Muscle of leg (tissue), 11 donors: Measurements from ENCODE around the gene COL20A1. TPM values are rescaled to one million over a fixed set of nuclear protein-coding genes. Genes with fewer than 3 reads are reported as not detected.

Source experiments
- DNase-seq: peaks from one replicate; pipeline ENCODE4 v3.0.0; 2013
- H3K27ac ChIP-seq: one replicate; pipeline ENCODE4 v1.5.1; 2013; ENCODE audit warnings: mild to moderate bottlenecking, low read length, control low read depth
- H3K27me3 ChIP-seq: one replicate; pipeline ENCODE4 v1.6.1; 2013; ENCODE audit warnings: low read length; ENCODE audit not compliant: control insufficient read depth, insufficient read depth
- H3K36me3 ChIP-seq: one replicate; pipeline ENCODE4 v1.6.1; 2013; ENCODE audit warnings: low read length; ENCODE audit not compliant: control insufficient read depth, insufficient read depth
- H3K4me1 ChIP-seq: one replicate; pipeline ENCODE4 v1.6.1; 2013; ENCODE audit warnings: low read length; ENCODE audit not compliant: control insufficient read depth, insufficient read depth
- H3K4me3 ChIP-seq: one replicate; pipeline ENCODE4 v1.5.1; 2013; ENCODE audit warnings: low read length, control low read depth
- H3K9me3 ChIP-seq: replicated peaks from 2 replicates; pipeline ENCODE4 v1.6.1; 2013; ENCODE audit warnings: low read depth, low read length; ENCODE audit not compliant: control insufficient read depth
- WGBS: methylation state at CpG from one replicate; pipeline ENCODE4 v1.1.5; 2013; ENCODE audit warnings: missing lambda C conversion rate; ENCODE audit not compliant: insufficient coverage; 5-methylcytosine and 5-hydroxymethylcytosine counted together
- polyA plus RNA-seq, 8 donors: library from polyadenylated mRNA; unstranded; fragments of 120-200 nt; gene quantifications; one replicate each; pipeline versions ENCODE4 v1.2.1 to v1.2.3, GENCODE V29; 2013; ENCODE audit warnings: inconsistent platforms in 1 of 8, low replicate concordance in 1 of 8; ENCODE audit not compliant: insufficient read length in 8 of 8, insufficient read depth in 1 of 8
- total RNA-seq: library from RNA; stranded (reverse); fragments of 120-200 nt; gene quantifications from one replicate; pipeline ENCODE4 v1.2.4, GENCODE V29; 2013

Gene COL20A1
- total and polyA plus RNA-seq, 9 donors = 4.6 to 15.2 (median 9.3) TPM

DNA sequence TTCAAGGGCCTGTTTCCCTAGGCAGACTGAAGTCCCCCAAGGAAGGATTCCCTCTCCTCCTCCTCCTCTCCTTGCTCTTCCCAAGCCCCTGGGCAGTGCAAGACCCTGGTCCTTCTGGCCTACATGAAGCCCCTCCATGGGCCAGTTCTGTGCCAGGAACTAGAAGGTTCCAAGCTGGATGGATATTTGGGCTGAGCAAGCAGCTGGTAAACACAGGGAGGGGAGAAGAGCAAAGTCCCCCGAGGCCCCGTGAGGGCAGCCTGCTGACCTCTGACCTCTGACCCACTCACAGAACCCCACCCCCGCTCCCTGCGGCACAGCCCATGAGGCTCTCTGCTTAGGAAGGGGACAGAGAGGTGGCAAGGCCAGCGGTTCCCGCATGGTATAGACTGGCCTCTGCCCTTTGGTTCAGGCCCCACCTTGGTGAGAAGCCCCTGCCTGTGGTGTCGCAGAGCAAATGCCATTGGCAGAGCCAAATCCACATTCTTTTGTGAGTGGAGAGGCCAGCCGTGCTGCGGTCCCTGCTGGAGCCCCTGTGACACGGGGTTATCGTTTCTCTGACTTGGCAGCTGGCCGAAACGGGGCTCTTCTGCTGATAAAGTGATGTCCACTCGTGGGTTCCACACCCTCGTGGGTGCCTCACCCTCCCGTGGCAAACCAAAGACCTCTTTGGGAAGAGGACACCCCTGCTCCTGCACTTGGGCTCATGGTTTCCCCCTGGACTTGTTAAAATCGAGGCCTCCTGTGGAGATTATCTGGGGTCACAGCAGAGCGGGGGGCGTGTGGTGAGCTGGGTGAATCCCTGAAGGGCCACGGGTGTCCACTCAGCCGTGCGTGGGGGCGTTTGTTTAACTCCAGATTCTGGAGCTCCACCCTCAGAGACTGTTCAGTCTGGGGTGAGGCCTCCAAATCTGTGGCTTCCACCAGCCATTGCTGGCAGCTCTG, 70.3 kb downstream of the COL20A1 start:
- H3K4me3 ChIP-seq = no peak overlapping the region
- peaks cover 54% of the 10 kb centered on the region for H3K27me3 ChIP-seq
- H3K4me1 ChIP-seq = peaks cover 16% of the 10 kb centered on the region
- DNase-seq = no peak
- no peaks in the 10 kb centered on the region for H3K9me3 ChIP-seq
- H3K36me3 ChIP-seq = no peaks in the 10 kb centered on the region
- no peak overlapping the region for H3K27ac ChIP-seq
- WGBS = 63% methylated on average over 17 of the region's 23 CpGs

DNA sequence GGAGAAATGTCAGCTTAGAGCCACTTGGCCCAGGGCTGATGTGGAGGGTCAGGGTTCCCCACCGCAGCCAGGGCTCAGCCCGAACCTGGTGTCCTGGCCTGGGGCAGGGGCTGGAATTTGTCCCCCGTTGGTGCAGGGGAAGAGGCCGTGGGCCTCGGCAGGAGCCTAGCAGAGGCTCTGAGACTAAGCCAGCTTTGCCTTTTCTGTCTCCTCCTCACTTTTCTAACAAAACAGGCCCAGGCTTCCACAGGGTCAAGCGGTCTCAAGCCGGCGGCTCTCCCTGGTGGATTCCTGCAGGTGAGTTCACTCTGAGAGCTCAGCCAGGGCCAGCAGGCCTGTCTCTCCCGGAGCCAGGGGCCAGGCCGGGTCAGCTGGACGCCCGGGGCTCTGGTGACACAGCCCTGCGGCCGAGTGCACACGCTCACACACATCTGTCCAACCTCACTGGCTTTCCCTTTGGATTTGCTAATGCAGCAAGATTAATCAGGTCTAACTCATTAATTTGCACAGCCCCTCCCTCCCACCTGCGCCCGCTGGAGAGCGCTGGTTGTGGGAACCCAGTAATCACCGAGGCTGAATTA, 71.1 kb downstream of the COL20A1 start:
- no peak for DNase-seq
- H3K9me3 ChIP-seq = no peaks in the 10 kb centered on the region
- WGBS = 58% methylated on average over 17 of the region's 19 CpGs
- H3K4me1 ChIP-seq = peaks cover 19% of the 10 kb centered on the region
- no peak overlapping the region for H3K27ac ChIP-seq
- H3K4me3 ChIP-seq = no peak overlapping the region
- H3K27me3 ChIP-seq = peaks cover 54% of the 10 kb centered on the region
- no peaks in the 10 kb centered on the region for H3K36me3 ChIP-seq

DNA sequence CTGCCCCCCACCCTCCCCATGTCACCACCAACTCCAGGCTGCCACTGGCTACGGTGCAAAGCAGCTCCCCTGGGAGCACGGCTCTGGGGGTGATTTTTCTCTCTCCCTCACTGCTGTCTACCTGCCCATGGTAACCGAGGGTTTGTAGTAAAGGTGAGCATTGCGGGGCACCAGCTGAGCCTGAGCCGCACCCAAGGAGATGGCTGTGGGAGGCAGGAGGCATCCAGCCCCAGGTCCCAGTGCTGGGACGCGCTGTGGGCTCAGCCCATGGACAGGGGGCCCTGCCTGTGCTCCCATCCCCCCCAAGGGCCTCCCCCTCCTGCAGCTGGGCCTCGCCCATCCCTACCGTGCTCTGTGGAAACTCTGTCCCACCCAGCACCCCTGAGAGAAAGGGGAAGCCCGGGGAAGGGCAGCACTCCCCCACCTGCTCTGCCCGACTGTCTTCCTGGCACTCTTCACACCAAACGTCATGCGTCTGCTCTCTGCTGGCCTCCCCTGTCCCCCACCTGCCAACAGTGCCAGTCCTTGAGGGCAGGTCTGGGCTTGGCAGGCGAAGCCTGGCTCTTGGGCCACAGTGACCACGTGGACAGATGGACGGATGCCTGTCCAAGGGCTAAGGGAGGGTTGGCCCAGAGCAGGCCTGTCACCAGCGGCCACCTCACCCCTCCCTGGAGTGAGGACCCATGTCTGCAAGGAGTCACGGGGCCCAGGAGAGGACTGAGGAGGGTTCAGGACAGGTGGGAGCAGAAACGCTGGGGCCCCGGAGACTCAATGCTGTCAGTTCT, 72.0 kb downstream of the COL20A1 start:
- Histone ChIP-seq H3K27me3 (peaks cover 47% of the 10 kb centered on the region), H3K4me3 (no peak overlapping the region), H3K27ac (no peak overlapping the region), H3K36me3 (no peaks in the 10 kb centered on the region), H3K9me3 (no peaks in the 10 kb centered on the region), H3K4me1 (peaks cover 19% of the 10 kb centered on the region)
- DNase-seq = no peak
- WGBS = 77% methylated on average over 11 of the region's 20 CpGs

DNA sequence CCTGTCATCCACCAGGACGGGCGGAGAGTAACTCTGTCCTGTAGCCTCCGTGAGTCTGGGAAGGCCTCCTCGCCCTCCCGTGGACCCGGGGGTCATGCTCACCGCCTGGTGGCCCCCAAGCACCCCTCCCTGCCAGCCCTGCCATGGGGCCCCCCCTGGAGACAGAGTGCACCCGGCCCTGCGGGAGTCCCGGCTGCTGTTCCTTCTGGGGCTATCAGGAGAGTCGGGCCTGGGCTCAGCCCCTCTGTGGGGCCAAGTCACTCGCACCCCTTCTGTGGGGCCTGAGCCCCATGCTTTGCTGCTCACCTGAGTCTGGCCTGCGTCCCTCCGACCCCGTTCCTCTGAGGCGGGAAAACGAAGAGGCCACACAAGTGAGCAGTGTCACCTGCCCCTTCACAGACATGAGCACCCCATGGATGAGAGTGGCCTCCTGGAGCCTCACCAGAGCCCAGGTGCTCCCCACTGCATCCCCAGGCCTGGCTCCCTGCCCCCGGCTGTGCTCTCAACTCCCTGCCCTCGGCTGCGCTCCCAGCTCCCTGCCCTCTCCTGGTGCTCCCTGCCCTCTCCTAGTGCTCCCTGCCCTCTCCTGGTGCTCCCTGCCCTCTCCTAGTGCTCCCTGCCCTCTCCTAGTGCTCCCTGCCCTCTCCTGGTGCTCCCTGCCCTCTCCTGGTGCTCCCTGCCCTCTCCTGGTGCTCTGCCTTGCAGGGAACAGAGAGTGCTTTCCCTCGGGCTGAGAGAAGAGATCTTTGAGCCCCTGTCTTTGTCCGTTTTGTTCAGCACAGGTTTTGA, 72.8 kb downstream of the COL20A1 start:
- WGBS = 81% methylated on average over 17 of the region's 22 CpGs
- H3K27me3 ChIP-seq = peaks cover 42% of the 10 kb centered on the region
- H3K4me1 ChIP-seq = peaks cover 15% of the 10 kb centered on the region

DNA sequence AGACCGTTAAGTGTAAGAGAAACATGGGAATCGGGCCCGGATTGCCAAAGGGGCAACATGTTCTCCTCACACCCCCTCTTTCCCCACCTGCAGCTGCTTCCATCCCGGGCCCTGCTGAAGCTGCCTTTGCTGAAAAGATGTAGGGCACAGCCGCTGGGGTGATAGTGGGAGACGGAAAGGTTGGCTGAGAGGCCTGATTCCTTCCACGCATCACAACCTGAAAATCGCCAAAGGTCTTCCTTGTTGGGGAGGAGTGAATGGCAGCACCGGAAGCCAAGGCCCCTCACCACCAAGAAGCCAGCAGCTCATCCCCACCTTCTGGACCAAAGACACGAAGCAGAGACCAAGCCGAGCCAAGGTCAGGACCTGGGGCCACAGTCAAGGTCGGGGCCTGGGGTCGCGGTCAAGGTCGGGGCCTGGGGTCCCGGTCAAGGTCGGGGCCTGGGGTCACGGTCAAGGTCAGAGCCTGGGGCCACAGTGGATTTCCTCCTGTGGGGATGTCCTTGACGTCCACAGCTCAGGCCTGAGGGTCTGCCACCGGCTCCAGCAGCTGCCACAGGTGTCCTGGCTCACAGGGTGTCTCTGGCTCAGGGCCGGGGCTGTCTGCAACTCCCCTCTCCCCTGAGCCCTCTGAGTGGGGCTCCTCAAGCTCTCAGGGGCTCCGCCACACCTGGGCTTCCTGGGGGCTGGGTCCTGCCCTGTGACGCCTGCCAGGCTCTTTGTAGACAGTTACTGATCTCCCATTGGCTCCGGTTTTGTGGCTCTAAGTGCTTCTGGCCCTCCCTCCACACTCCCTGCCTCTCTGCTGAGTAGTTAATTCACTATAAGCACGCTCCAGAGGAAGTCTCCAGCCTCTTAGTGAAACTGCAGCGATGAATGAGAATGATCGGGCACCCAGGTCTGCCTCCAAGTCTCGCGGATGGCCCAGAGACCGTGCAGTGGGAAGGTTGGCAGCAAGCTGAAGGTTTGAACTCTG, 73.7 kb downstream of the COL20A1 start:
- no peak overlapping the region for H3K4me3 ChIP-seq
- H3K36me3 ChIP-seq = no peaks in the 10 kb centered on the region
- peaks cover 19% of the 10 kb centered on the region for H3K4me1 ChIP-seq
- peaks cover 44% of the 10 kb centered on the region for H3K27me3 ChIP-seq
- 55% methylated on average over 20 of the region's 30 CpGs for WGBS
- no peak overlapping the region for H3K27ac ChIP-seq
- DNase-seq = no peak
- H3K9me3 ChIP-seq = no peaks in the 10 kb centered on the region

More for the DNA sequence above, 72.8 kb downstream of the COL20A1 start:
- Histone ChIP-seq H3K9me3 (no peaks in the 10 kb centered on the region), H3K36me3 (no peaks in the 10 kb centered on the region), H3K4me3 (no peak overlapping the region), H3K27ac (no peak overlapping the region)
- no peak for DNase-seq

DNA sequence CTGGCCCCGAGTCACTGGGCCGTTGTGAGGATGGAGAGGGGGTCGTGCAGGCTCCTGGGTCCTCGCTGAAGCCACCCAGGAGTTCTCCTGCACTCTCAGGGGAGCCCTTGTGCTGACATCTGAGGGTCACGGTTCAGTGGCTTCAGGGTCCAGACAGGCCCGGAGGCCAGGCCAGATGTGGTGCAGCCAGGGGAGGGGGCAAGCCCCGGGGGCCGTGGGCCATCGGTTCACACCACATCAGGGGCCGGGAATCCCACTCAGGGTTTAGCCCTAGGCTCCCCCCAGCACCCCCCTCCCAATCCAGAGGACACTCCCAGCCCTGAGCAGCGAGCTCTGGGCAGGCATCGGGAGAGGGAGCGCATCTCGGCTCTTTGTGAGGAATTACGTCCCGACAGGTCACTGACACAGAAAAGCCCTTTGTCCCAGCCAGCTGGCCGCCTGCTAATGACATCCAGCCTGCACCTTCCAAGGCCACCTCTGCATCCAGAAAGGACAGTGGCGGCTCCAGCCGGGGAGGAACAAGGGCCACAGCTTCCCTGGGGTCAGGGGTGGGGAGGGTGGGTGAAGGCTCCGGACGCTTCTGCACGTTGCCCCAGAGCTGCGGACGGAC, 74.6 kb downstream of the COL20A1 start:
- H3K4me3 ChIP-seq = no peak overlapping the region
- peaks cover 17% of the 10 kb centered on the region for H3K4me1 ChIP-seq
- 45% methylated on average over 9 of the region's 24 CpGs for WGBS
- DNase-seq = no peak
- no peaks in the 10 kb centered on the region for H3K9me3 ChIP-seq
- H3K27me3 ChIP-seq = peaks cover 36% of the 10 kb centered on the region
- no peaks in the 10 kb centered on the region for H3K36me3 ChIP-seq
- H3K27ac ChIP-seq = no peak overlapping the region

DNA sequence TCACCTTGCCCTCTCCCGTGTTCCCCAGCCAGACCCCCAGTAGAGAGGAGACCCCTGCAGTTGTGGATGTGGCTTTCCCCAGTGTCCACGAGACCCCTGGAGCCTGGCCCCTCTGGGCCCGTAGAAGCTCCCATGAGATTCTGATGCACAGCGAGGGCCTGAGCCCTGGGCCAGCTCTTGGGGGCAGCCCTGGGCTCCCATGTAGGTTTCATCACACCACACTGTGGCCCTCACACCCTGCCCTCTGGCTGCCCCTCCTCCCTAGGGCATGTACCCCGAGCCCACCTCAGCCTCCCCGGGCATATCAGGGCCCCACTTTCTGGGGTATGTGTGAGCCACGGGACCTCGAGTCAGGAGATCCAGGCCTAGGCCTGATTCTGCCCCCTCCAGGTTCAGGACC, 75.2 kb downstream of the COL20A1 start:
- Histone ChIP-seq H3K4me3 (no peak overlapping the region), H3K9me3 (no peaks in the 10 kb centered on the region), H3K27ac (no peak overlapping the region), H3K27me3 (peaks cover 34% of the 10 kb centered on the region), H3K36me3 (no peaks in the 10 kb centered on the region), H3K4me1 (peaks cover 17% of the 10 kb centered on the region)
- WGBS = 77% methylated on average over 8 of the region's 8 CpGs
- no peak for DNase-seq

DNA sequence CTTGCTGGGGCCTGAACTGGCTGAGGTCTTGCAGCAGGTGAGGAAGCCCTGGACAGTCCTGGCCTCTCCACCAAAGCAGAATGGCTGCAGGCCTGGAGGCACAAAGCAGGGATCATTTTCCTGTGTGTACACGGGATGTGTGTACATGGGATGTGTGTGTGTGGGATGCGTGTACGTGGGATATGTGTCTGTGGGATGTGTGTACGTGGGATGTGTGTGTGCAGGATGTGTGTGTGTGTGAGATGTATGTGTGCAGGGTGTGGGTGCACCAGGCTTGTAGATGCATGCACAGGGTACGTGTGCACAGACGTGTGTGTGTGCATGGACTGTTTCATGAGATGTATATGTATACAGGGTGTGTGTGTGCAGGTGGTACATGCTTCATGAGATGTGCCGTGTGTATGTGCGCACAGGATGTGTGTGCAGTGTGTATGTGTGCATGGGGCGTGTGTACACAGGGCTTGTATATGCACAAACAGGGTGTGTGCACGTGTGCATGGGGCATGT, 76.1 kb downstream of the COL20A1 start:
- Histone ChIP-seq H3K9me3 (no peaks in the 10 kb centered on the region), H3K27me3 (peaks cover 32% of the 10 kb centered on the region), H3K4me3 (no peak overlapping the region), H3K36me3 (no peaks in the 10 kb centered on the region), H3K27ac (no peak overlapping the region), H3K4me1 (peaks cover 17% of the 10 kb centered on the region)
- no peak for DNase-seq
- 89% methylated on average over 10 of the region's 10 CpGs for WGBS
